H1 (cell line): Measurements from ENCODE around the gene SPPL2B. TPM values are rescaled to one million over a fixed set of nuclear protein-coding genes. Genes with fewer than 3 reads are reported as not detected.
A peak's percentile ranks its signal among the peaks of the same experiment; 100 is the strongest.

ENCODE experiments used
- CTCF ChIA-PET: fragments of 300-600 bp; sonication (Branson Sonifier 250); formaldehyde crosslinking; loops from one replicate; lab custom pipeline; 2021; ENCODE audit not compliant: partially characterized antibody; lab: Charles Lee
- POLR2A ChIA-PET: fragments of 300-600 bp; sonication (Branson Sonifier 250); formaldehyde crosslinking; loops from one replicate; lab custom pipeline; 2021; ENCODE audit warnings: inconsistent platforms; ENCODE audit not compliant: partially characterized antibody; lab: Charles Lee
- DNase-seq, 2 experiments: peaks; one replicate each; pipeline versions ENCODE4 v3.0.0 to v3.0.0-alpha.2; 2010 to 2022; ENCODE audit warnings: low spot score in 2 of 2, low read depth in 1 of 2, mixed read lengths in 1 of 2
- FAIRE-seq: peaks from 2 replicates; lab custom pipeline; 2011; peaks lifted over from hg19 to GRCh38; lab: Jason Lieb, UNC
- H2AFZ ChIP-seq: 2 replicates; pipeline ENCODE4 v1.8.1; 2012; ENCODE audit warnings: low read length, inconsistent platforms
- H2AK5ac ChIP-seq: 2 replicates; pipeline ENCODE4 v1.6.1; 2013; ENCODE audit warnings: low read depth, low read length
- H2BK120ac ChIP-seq: replicated peaks from 2 replicates; pipeline ENCODE3; 2013; ENCODE audit warnings: low read depth, low read length, inconsistent platforms
- H2BK12ac ChIP-seq: 2 replicates; pipeline ENCODE4 v1.6.1; 2013; ENCODE audit warnings: low read depth, low read length
- H2BK15ac ChIP-seq: 2 replicates; pipeline ENCODE4 v1.6.1; 2013; ENCODE audit warnings: low read length
- H2BK20ac ChIP-seq: 2 replicates; pipeline ENCODE4 v1.6.1; 2013; ENCODE audit warnings: low read length
- H2BK5ac ChIP-seq: 2 replicates; pipeline ENCODE4 v1.6.1; 2013; ENCODE audit warnings: low read depth, low read length
- H3K14ac ChIP-seq: 2 replicates; pipeline ENCODE4 v1.6.1; 2013; ENCODE audit warnings: inconsistent platforms; ENCODE audit not compliant: insufficient read length
- H3K18ac ChIP-seq: 2 replicates; pipeline ENCODE4 v1.6.1; 2013; ENCODE audit warnings: low read length; ENCODE audit errors: extremely low read depth
- H3K23ac ChIP-seq: 2 replicates; pipeline ENCODE4 v1.6.1; 2013; ENCODE audit warnings: inconsistent platforms; ENCODE audit not compliant: insufficient read length
- H3K23me2 ChIP-seq: 2 replicates; pipeline ENCODE4 v1.6.1; 2013; ENCODE audit warnings: low read depth, low read length
- H3K27ac ChIP-seq: 2 replicates; pipeline ENCODE4 v1.6.1; 2011; ENCODE audit warnings: low read depth, low read length, inconsistent platforms
- H3K27me3 ChIP-seq, 4 experiments: replicated peaks in 1 of 4; 1 replicate in 1 of 4; 2 replicates in 3 of 4; pipeline versions ENCODE4 v1.6.1 to v1.8.1; 2011 to 2013; ENCODE audit warnings: low read length in 3 of 4, mild to moderate bottlenecking in 3 of 4, inconsistent platforms in 2 of 4, mixed read lengths in 2 of 4, moderate library complexity in 1 of 4; ENCODE audit not compliant: control insufficient read depth in 3 of 4, insufficient read depth in 3 of 4; ENCODE audit errors: extremely low read depth in 1 of 4
- H3K36me3 ChIP-seq, 4 experiments: 2 replicates each; pipeline versions ENCODE4 v1.6.1 to v1.8.1; 2011 to 2013; ENCODE audit warnings: mild to moderate bottlenecking in 4 of 4, low read length in 3 of 4, moderate library complexity in 2 of 4, control low read depth in 1 of 4, inconsistent platforms in 1 of 4; ENCODE audit not compliant: insufficient read depth in 4 of 4, control insufficient read depth in 2 of 4
- H3K4ac ChIP-seq: replicated peaks from 2 replicates; pipeline ENCODE3; 2013; ENCODE audit warnings: low read length, low read depth, mixed read lengths, inconsistent platforms; ENCODE audit not compliant: insufficient read length
- H3K4me1 ChIP-seq, 4 experiments: replicated peaks in 1 of 4; 1 replicate in 1 of 4; 2 replicates in 3 of 4; pipeline versions ENCODE4 v1.6.1 to v1.8.1; 2011 to 2013; ENCODE audit warnings: low read length in 3 of 4, inconsistent platforms in 2 of 4, mixed read lengths in 1 of 4; ENCODE audit not compliant: insufficient read depth in 4 of 4, control insufficient read depth in 3 of 4
- H3K4me2 ChIP-seq, 2 experiments: 2 replicates each; pipeline versions ENCODE4 v1.6.1 to v1.8.1; 2011 to 2013; ENCODE audit warnings: low read depth in 2 of 2, low read length in 2 of 2, control low read depth in 1 of 2, inconsistent platforms in 1 of 2, mild to moderate bottlenecking in 1 of 2; ENCODE audit not compliant: insufficient read depth in 1 of 2
- H3K4me3 ChIP-seq, 4 experiments: fragments of 200-600, 300-600 bp in 1 of 4; sonication (generic), shearing (Covaris generic), sonication (Bioruptor Twin) in 1 of 4; 2 replicates each; pipeline versions ENCODE4 v1.5.1 to v1.8.1; 2011 to 2016; ENCODE audit warnings: low read length in 4 of 4, low read depth in 3 of 4, control low read depth in 2 of 4, inconsistent platforms in 2 of 4, mild to moderate bottlenecking in 2 of 4, mixed read lengths in 1 of 4, moderate library complexity in 1 of 4; ENCODE audit not compliant: insufficient read depth in 2 of 4; ENCODE audit errors: extremely low read depth in 1 of 4
- H3K56ac ChIP-seq: replicated peaks from 2 replicates; pipeline ENCODE3; 2013; ENCODE audit warnings: low read depth, mild to moderate bottlenecking, mixed read lengths, low read length, inconsistent platforms; ENCODE audit not compliant: insufficient read length
- H3K79me1 ChIP-seq: 2 replicates; pipeline ENCODE4 v1.6.1; 2013; ENCODE audit warnings: low read depth, low read length, control low read depth
- H3K79me2 ChIP-seq, 2 experiments: 2 replicates each; pipeline versions ENCODE4 v1.6.1 to v1.8.1; 2012 to 2013; ENCODE audit warnings: low read length in 2 of 2, mild to moderate bottlenecking in 2 of 2, inconsistent platforms in 1 of 2; ENCODE audit not compliant: insufficient read depth in 2 of 2, control insufficient read depth in 1 of 2
- H3K9ac ChIP-seq, 4 experiments: replicated peaks in 1 of 4; 1 replicate in 1 of 4; 2 replicates in 3 of 4; pipeline versions ENCODE4 v1.6.1 to v1.8.1; 2011 to 2013; ENCODE audit warnings: low read depth in 3 of 4, low read length in 3 of 4, control low read depth in 2 of 4, mild to moderate bottlenecking in 2 of 4, moderate library complexity in 2 of 4, inconsistent platforms in 1 of 4; ENCODE audit errors: extremely low read depth in 1 of 4
- H3K9me3 ChIP-seq, 2 experiments: 2 replicates each; pipeline versions ENCODE4 v1.6.1 to v1.8.1; 2012 to 2013; ENCODE audit warnings: mild to moderate bottlenecking in 2 of 2, moderate library complexity in 2 of 2, control low read depth in 1 of 2, inconsistent platforms in 1 of 2, low read depth in 1 of 2, low read length in 1 of 2, mixed read lengths in 1 of 2; ENCODE audit not compliant: insufficient read depth in 2 of 2
- H4K20me1 ChIP-seq, 2 experiments: replicated peaks in 1 of 2; 2 replicates each; pipeline versions ENCODE3 to v1.8.1; 2011 to 2013; ENCODE audit warnings: inconsistent platforms in 2 of 2, low read length in 2 of 2, mild to moderate bottlenecking in 1 of 2; ENCODE audit not compliant: insufficient read depth in 2 of 2, control insufficient read depth in 1 of 2
- H4K5ac ChIP-seq: 2 replicates; pipeline ENCODE4 v1.6.1; 2013; ENCODE audit warnings: low read length, low read depth, mixed read lengths, inconsistent platforms; ENCODE audit not compliant: insufficient read length
- H4K8ac ChIP-seq: 2 replicates; pipeline ENCODE4 v1.8.0; 2013; ENCODE audit warnings: mild to moderate bottlenecking, moderate library complexity, low read length, inconsistent platforms; ENCODE audit not compliant: insufficient read depth; ENCODE audit errors: extremely low read depth
- H4K91ac ChIP-seq: replicated peaks from 2 replicates; pipeline ENCODE3; 2013; ENCODE audit warnings: low read length, mixed read lengths, inconsistent platforms; ENCODE audit not compliant: insufficient read length
- E2F6 ChIP-seq: IDR thresholded peaks from 2 replicates; pipeline ENCODE4 v1.6.1; 2012; ENCODE audit warnings: inconsistent platforms
- EGR1 ChIP-seq: IDR thresholded peaks from 2 replicates; pipeline ENCODE4 v1.6.1; 2011; ENCODE audit warnings: low read depth, low read length, borderline replicate concordance
- JUN ChIP-seq: IDR thresholded peaks from 2 replicates; pipeline ENCODE4 v1.6.1; 2011; ENCODE audit warnings: low read depth, mild to moderate bottlenecking, improper control_type of control experiment, low read length
- POLR2AphosphoS5 ChIP-seq: IDR thresholded peaks from 2 replicates; pipeline ENCODE4 v1.6.1; 2011; ENCODE audit warnings: low read depth, low read length
- RBBP5 ChIP-seq: IDR thresholded peaks from 2 replicates; pipeline ENCODE4 v1.7.1; 2012; ENCODE audit warnings: low read depth, mild to moderate bottlenecking, inconsistent platforms, low read length, moderate library complexity, borderline replicate concordance
- WGBS, 2 experiments: shearing (Covaris generic) in 1 of 2; methylation state at CpG; one replicate each; pipeline versions ENCODE4 v1.1.6 to v1.1.7; 2013 to 2015; ENCODE audit warnings: low lambda C conversion rate in 2 of 2, mixed read lengths in 2 of 2, inconsistent platforms in 1 of 2, low coverage in 1 of 2, missing lambda C conversion rate in 1 of 2; ENCODE audit not compliant: insufficient replicate concordance in 2 of 2, insufficient coverage in 1 of 2, insufficient read length in 1 of 2; ENCODE audit errors: extremely low coverage in 1 of 2, missing lambda C conversion rate in 1 of 2; 5-methylcytosine and 5-hydroxymethylcytosine counted together
- long read RNA-seq, 2 experiments: library from RNA in 1 of 2; library from capped mRNA in 1 of 2; stranded (forward); transcript quantifications; one replicate each; pipeline ENCODE4 v2.0.0, GENCODE V29; 2021; ENCODE audit warnings: inconsistent platforms in 1 of 2
- polyA minus RNA-seq, 3 experiments: library from RNA; depleted of rRNA, polyadenylated mRNA; stranded (reverse); fragments of >200 nt; gene quantifications; 1 replicate in 2 of 3; 2 replicates in 1 of 3; pipeline ENCODE4 v1.2.3, GENCODE V29; 2011
- polyA plus RNA-seq, 7 experiments: library from polyadenylated mRNA; depleted of rRNA in 3 of 7; stranded (reverse) in 5 of 7; unstranded in 2 of 7; fragments of >200 nt in 5 of 7; fragments of 200-250 nt in 2 of 7; gene quantifications; 1 replicate in 5 of 7; 2 replicates in 1 of 7; 4 replicates in 1 of 7; pipeline versions ENCODE4 v1.2.1 to v1.2.3, GENCODE V29; 2011 to 2013; ENCODE audit warnings: missing spikeins in 2 of 7, mixed read lengths in 2 of 7
- total RNA-seq: library from RNA; stranded (reverse); fragmentation: NEBNext Ultra II Directional; extraction: Animal tissue kit (Norgen Biotek cat#: 25700); gene quantifications from 2 replicates; pipeline ENCODE4 v1.2.1, GENCODE V29; 2021

SPPL2B gene, protein sequence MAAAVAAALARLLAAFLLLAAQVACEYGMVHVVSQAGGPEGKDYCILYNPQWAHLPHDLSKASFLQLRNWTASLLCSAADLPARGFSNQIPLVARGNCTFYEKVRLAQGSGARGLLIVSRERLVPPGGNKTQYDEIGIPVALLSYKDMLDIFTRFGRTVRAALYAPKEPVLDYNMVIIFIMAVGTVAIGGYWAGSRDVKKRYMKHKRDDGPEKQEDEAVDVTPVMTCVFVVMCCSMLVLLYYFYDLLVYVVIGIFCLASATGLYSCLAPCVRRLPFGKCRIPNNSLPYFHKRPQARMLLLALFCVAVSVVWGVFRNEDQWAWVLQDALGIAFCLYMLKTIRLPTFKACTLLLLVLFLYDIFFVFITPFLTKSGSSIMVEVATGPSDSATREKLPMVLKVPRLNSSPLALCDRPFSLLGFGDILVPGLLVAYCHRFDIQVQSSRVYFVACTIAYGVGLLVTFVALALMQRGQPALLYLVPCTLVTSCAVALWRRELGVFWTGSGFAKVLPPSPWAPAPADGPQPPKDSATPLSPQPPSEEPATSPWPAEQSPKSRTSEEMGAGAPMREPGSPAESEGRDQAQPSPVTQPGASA
- total RNA-seq (52.6 and 55.7 TPM in 2 replicates), polyA plus RNA-seq (2011; rRNA removed) (34.8 and 83.1 TPM in 2 replicates), polyA minus RNA-seq (2011; rRNA and poly(A)+ RNA removed) (16.2 and 16.8 TPM in 2 replicates)
- polyA plus RNA-seq (2011; cell fraction: cytosol; rRNA removed), result 61.8 TPM
- polyA plus RNA-seq (2011; cell fraction: nucleus; rRNA removed), result 378 TPM
- polyA plus RNA-seq (2012, experiment 1 of 2), result 36.1 to 78.9 TPM (median 69.1 TPM) in 4 replicates
- 44.7 TPM for polyA plus RNA-seq (2012, experiment 2 of 2)
- polyA plus RNA-seq (2013, experiment 1 of 2), result 40.7 TPM
- 37.4 TPM for polyA plus RNA-seq (2013, experiment 2 of 2)
- 33.4 TPM for polyA minus RNA-seq (2011; cell fraction: cytosol; rRNA and poly(A)+ RNA removed)
- 47.4 TPM for polyA minus RNA-seq (2011; cell fraction: nucleus; rRNA and poly(A)+ RNA removed)
- long read RNA-seq, experiment 1, partial matches to known transcripts, result 7 of 20 reads
- long read RNA-seq, experiment 1, other reads (novel, unspliced or antisense), result 10 of 20 reads
- long read RNA-seq, experiment 2, partial matches to known transcripts, result 1 of 1 reads
- long read RNA-seq, experiment 2, other reads (novel, unspliced or antisense), result 0 of 1 reads

GRCh38 chr19:2328401-2329148, at the start of gene SPPL2B, which contains the start of gene LSM7:
SPPL2B (plus strand) TSS chr19:2328684; CDS start chr19:2328710, 26 bp downstream.
LSM7 (minus strand) TSS chr19:2328586; CDS start chr19:2328566, 20 bp downstream.
- H2BK5ac ChIP-seq, result peak within 1 kb of the TSS; percentile 83
- H3K79me2 ChIP-seq, result peaks cover 5 to 55% of the 10 kb centered on the region in 2 experiments; a peak in 3 of 4 replicates
- peak within 1 kb of the TSS; percentile 55 for H3K27ac ChIP-seq
- H3K27me3 ChIP-seq, result no peaks in the 10 kb centered on the region
- peak within 1 kb of the TSS; percentile 86 to 95 for H3K4me2 ChIP-seq
- POLR2A ChIA-PET, result interaction anchor here (0.8 to 3.0 kb wide), 14 partner anchors 9 to 99 kb away, joined by 3 to 11 read pairs (median 4); partner anchors contain the start of gene AMH
- peak in 1 of 2 experiments; percentile 90 for DNase-seq
- H3K9ac ChIP-seq, result peak within 1 kb of the TSS; percentile 72 to 93 (median 80)
- 2% methylated on average over 74 of the region's 89 CpGs; no CpG with 5 or more reads in 1 of the 2 experiments for WGBS, 2 experiments
- H3K4ac ChIP-seq, result no peak within 1 kb of the TSS
- peaks cover 1 to 16% of the 10 kb centered on the region in 2 experiments for H4K20me1 ChIP-seq
- no peak for FAIRE-seq
- no peak within 1 kb of the TSS for H3K23ac ChIP-seq
- peak within 1 kb of the TSS; percentile 96 for H3K18ac ChIP-seq
- H3K9me3 ChIP-seq, result no peaks in the 10 kb centered on the region
- H2BK15ac ChIP-seq, result no peak within 1 kb of the TSS
- no peak within 1 kb of the TSS for H2BK20ac ChIP-seq
- H4K91ac ChIP-seq, result peak within 1 kb of the TSS; percentile 88
- peaks cover 0 to 10% (median 6%) of the 10 kb centered on the region in 4 experiments; a peak in 6 of 8 replicates for H3K36me3 ChIP-seq
- no peak within 1 kb of the TSS for H3K14ac ChIP-seq
- H4K8ac ChIP-seq, result peak within 1 kb of the TSS; percentile 88
- H2BK120ac ChIP-seq, result no peak within 1 kb of the TSS
- H4K5ac ChIP-seq, result peak within 1 kb of the TSS; percentile 89
- peak within 1 kb of the TSS; percentile 65; the same call in 1 of the 2 replicates for H2AK5ac ChIP-seq
- H2AFZ ChIP-seq, result 0 out of 2 replicates have a peak within 1 kb of the TSS, but pooled peaks have one; percentile 7
- CTCF ChIA-PET, result interaction anchor here (0.6 to 4.2 kb wide), 6 partner anchors 9 to 334 kb away, joined by 3 to 25 read pairs (median 4); no protein-coding TSS in a partner anchor
- peaks cover 20% of the 10 kb centered on the region for H3K79me1 ChIP-seq
- peaks cover 0 to 33% (median 15%) of the 10 kb centered on the region in 4 experiments; a peak in 6 of 7 replicates for H3K4me1 ChIP-seq
- H3K23me2 ChIP-seq, result peaks cover 11% of the 10 kb centered on the region; the same call in 1 of the 2 replicates
- peak within 1 kb of the TSS; percentile 73 for H3K56ac ChIP-seq
- no peak within 1 kb of the TSS; the same call in 1 of the 2 replicates for H2BK12ac ChIP-seq
- peak within 1 kb of the TSS; percentile 85 to 98 (median 91) for H3K4me3 ChIP-seq
- TF ChIP-seq RBBP5 (no peak), JUN (no peak), EGR1 (no peak), E2F6 (peak; percentile 31; the same call in 1 of the 2 replicates), POLR2AphosphoS5 (peak; percentile 82; the same call in 1 of the 2 replicates)
